ENCODE measurements around the gene RNF123.

- TF ChIP-seq CTCF (IDR thresholded peaks at IDR 0.05) (no peak), ZFX (IDR thresholded peaks at IDR 0.05; ENCODE audit: borderline replicate concordance) (no peak)
Observed at GRCh38 chr3:49661281-49661680, 28.1 kb upstream of the RNF123 start.

All from 22Rv1 (cell line).